Endothelial cell of umbilical vein (primary cell): ENCODE data around the gene CRCP. TPM values are rescaled to one million over a fixed set of nuclear protein-coding genes. Genes with fewer than 3 reads are reported as not detected.
A peak's percentile ranks its signal among the peaks of the same experiment; 100 is the strongest.

Experiments used
- BruUV-seq: library from RNA; stranded (reverse); fragments of 400-500 nt; replicated peaks from 2 replicates; lab custom pipeline; 2021; lab: Mats Ljungman, UMichigan
- CTCF ChIA-PET: fragments of 300-600, 350-600 bp; sonication (Branson Sonifier 250); formaldehyde crosslinking; loops from one replicate; lab custom pipeline; 2021; ENCODE audit warnings: antibody characterized with exemption, inconsistent platforms; lab: Charles Lee
- POLR2A ChIA-PET: fragments of 300-600, 350-600 bp; sonication (Branson Sonifier 250); formaldehyde crosslinking; loops from one replicate; lab custom pipeline; 2021; ENCODE audit warnings: antibody characterized with exemption, inconsistent platforms; lab: Charles Lee
- DNase-seq: peaks from one replicate; pipeline ENCODE4 v3.0.0-alpha.2; 2011; ENCODE audit warnings: low read depth, low spot score
- FAIRE-seq: peaks from 2 replicates; lab custom pipeline; 2011; peaks lifted over from hg19 to GRCh38; lab: Jason Lieb, UNC
- H2AFZ ChIP-seq: 2 replicates; pipeline ENCODE4 v1.6.0; 2012; ENCODE audit warnings: low read depth, low read length, control low read depth, inconsistent platforms
- H3K27ac ChIP-seq: 2 replicates; pipeline ENCODE4 v1.5.1; 2011; ENCODE audit warnings: low read depth, mild to moderate bottlenecking, control low read depth, low read length, moderate library complexity; ENCODE audit not compliant: insufficient read depth
- H3K27me3 ChIP-seq, 2 experiments: 2 replicates each; pipeline versions ENCODE4 v1.6.0 to v1.6.1; 2011; ENCODE audit warnings: low read length in 2 of 2, mixed read lengths in 1 of 2; ENCODE audit not compliant: control insufficient read depth in 2 of 2, insufficient read depth in 2 of 2
- H3K36me3 ChIP-seq, 2 experiments: 2 replicates in 1 of 2; 3 replicates in 1 of 2; pipeline ENCODE4 v1.5.1; 2011; ENCODE audit warnings: low read length in 2 of 2, mild to moderate bottlenecking in 1 of 2, moderate library complexity in 1 of 2; ENCODE audit not compliant: control insufficient read depth in 2 of 2, insufficient read depth in 2 of 2; ENCODE audit errors: extremely low read depth in 1 of 2
- H3K4me1 ChIP-seq: 3 replicates; pipeline ENCODE4 v1.5.1; 2011; ENCODE audit warnings: mild to moderate bottlenecking, low read length; ENCODE audit not compliant: control insufficient read depth, insufficient read depth; ENCODE audit errors: extremely low read depth
- H3K4me2 ChIP-seq: 2 replicates; pipeline ENCODE4 v1.6.1; 2011; ENCODE audit warnings: low read length, control low read depth, mixed read lengths; ENCODE audit not compliant: insufficient read depth
- H3K4me3 ChIP-seq, 3 experiments: fragments of 200-600 bp in 1 of 3; sonication (generic), shearing (Covaris generic) in 1 of 3; replicated peaks in 1 of 3; 2 replicates each; pipeline ENCODE4 v1.5.1; 2011 to 2016; ENCODE audit warnings: control low read depth in 3 of 3, low read length in 3 of 3, mild to moderate bottlenecking in 2 of 3, inconsistent platforms in 1 of 3, low read depth in 1 of 3, moderate library complexity in 1 of 3; ENCODE audit not compliant: insufficient read depth in 1 of 3
- H3K79me2 ChIP-seq: 2 replicates; pipeline ENCODE4 v1.6.0; 2012; ENCODE audit warnings: low read length, inconsistent platforms; ENCODE audit not compliant: control insufficient read depth, insufficient read depth
- H3K9ac ChIP-seq: replicated peaks from 2 replicates; pipeline ENCODE3; 2011; ENCODE audit warnings: low read length, control low read depth; ENCODE audit not compliant: insufficient read depth; ENCODE audit errors: extremely low read depth
- H3K9me1 ChIP-seq: replicated peaks from 3 replicates; pipeline ENCODE4 v1.6.0; 2011; ENCODE audit warnings: mild to moderate bottlenecking, low read length; ENCODE audit not compliant: control insufficient read depth, insufficient read depth; ENCODE audit errors: extremely low read depth
- H3K9me3 ChIP-seq: replicated peaks from 2 replicates; pipeline ENCODE4 v1.5.1; 2012; ENCODE audit warnings: low read length, inconsistent platforms; ENCODE audit not compliant: control insufficient read depth, insufficient read depth
- H4K20me1 ChIP-seq: replicated peaks from 2 replicates; pipeline ENCODE3; 2011; ENCODE audit warnings: mild to moderate bottlenecking, low read length; ENCODE audit not compliant: control insufficient read depth, insufficient read depth; ENCODE audit errors: extremely low read depth
- EZH2 ChIP-seq: IDR thresholded peaks from 2 replicates; pipeline ENCODE4 v1.6.1; 2012; ENCODE audit warnings: borderline replicate concordance, low read depth, mild to moderate bottlenecking, moderate library complexity, low read length, inconsistent platforms; ENCODE audit not compliant: severe bottlenecking
- FOS ChIP-seq: IDR thresholded peaks from 2 replicates; pipeline ENCODE4 v1.6.1; 2011; ENCODE audit warnings: mild to moderate bottlenecking, low read length, moderate library complexity, borderline replicate concordance; ENCODE audit not compliant: insufficient read depth
- GATA2 ChIP-seq: IDR thresholded peaks from 2 replicates; pipeline ENCODE4 v1.7.0; 2011; ENCODE audit warnings: low read depth, mild to moderate bottlenecking, moderate library complexity, mixed read lengths, low read length; ENCODE audit not compliant: insufficient read length, insufficient read depth
- JUN ChIP-seq: IDR thresholded peaks from 2 replicates; pipeline ENCODE4 v1.6.1; 2011; ENCODE audit warnings: borderline replicate concordance, low read depth; ENCODE audit not compliant: insufficient read length, insufficient read depth
- POLR2A ChIP-seq: IDR thresholded peaks from 2 replicates; pipeline ENCODE4 v1.6.1; 2012; ENCODE audit warnings: low read depth, mild to moderate bottlenecking, control low read depth, low read length
- POLR2AphosphoS5 ChIP-seq: IDR thresholded peaks from 2 replicates; pipeline ENCODE4 v1.6.1; 2012; ENCODE audit warnings: low read depth, mild to moderate bottlenecking, control low read depth, low read length, moderate library complexity; ENCODE audit not compliant: insufficient read depth
- dilution Hi-C: fragments of 300-500 bp; cut with MboI; formaldehyde crosslinking; loops from one replicate; pipeline ENCODE4 v1.15.0; 2019; ENCODE audit warnings: low sequenced_read_pairs; ENCODE audit not compliant: extremely low pct_ligation_motif_present
- intact Hi-C: fragments of 100-400 bp; cut with micrococcal nuclease; formaldehyde crosslinking; loops from one replicate; pipeline ENCODE4 v1.10.0; 2022
- polyA plus RNA-seq, 4 experiments: library from polyadenylated mRNA; depleted of rRNA in 3 of 4; stranded (reverse) in 3 of 4; unstranded in 1 of 4; fragments of >200 nt; gene quantifications; 2 replicates each; pipeline versions ENCODE4 v1.2.1 to v1.2.3, GENCODE V29; 2011 to 2012; ENCODE audit warnings: missing spikeins in 1 of 4
- total RNA-seq: library from RNA; stranded (reverse); gene quantifications from 2 replicates; pipeline ENCODE4 v1.2.3, GENCODE V29; 2021

The CRCP gene
- total and polyA plus RNA-seq, 2 donors (not counting 3 experiments of a cell fraction or from before 2014, with no cell fraction given) = 14.2 to 29.7 TPM

DNA sequence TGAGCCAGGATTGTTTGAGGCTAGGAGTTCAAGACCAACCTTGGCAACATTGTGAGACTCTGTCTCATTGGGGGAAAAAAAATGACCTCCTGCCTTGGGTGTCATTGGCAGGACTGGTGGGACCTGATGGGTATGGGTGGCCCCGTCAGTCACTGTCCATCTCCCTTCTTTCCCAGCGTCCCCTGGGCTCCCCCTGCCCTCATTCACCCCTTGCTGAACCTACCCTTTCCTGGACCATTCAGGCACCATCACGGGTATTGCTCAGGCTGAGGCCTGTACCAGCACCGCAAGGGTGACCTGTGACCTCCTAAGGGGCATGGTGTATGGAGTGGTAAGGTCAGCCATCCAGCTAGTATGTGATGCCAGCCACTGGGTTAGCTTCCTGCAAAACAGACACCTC lies 19.6 kb upstream of the CRCP start:
- DNase-seq (no peak), FAIRE-seq (no peak)
- H3K27me3 ChIP-seq = no peaks in the 10 kb centered on the region
- TF ChIP-seq POLR2AphosphoS5 (no peak), EZH2 (no peak), GATA2 (no peak), FOS (no peak)
- no peaks in the 10 kb centered on the region for H3K9me1 ChIP-seq
- H3K9me3 ChIP-seq = no peaks in the 10 kb centered on the region
- no peaks in the 10 kb centered on the region for H4K20me1 ChIP-seq
- CTCF ChIA-PET = interaction anchor here (1.1 kb wide), 1 partner anchor 11 kb away, joined by 3 read pairs; no protein-coding TSS in a partner anchor
- H3K27ac ChIP-seq = no peak overlapping the region
- dilution Hi-C loops (no loop called here), intact Hi-C loops (no loop called here)
- no peak overlapping the region for H3K4me2 ChIP-seq
- peaks cover 0 to 1% of the 10 kb centered on the region in 2 experiments for H3K36me3 ChIP-seq
- POLR2A ChIA-PET = no interaction called here
- H3K4me1 ChIP-seq = peaks cover 4% of the 10 kb centered on the region
- BruUV-seq = no TSS peak
- H2AFZ ChIP-seq = no peak overlapping the region
- H3K9ac ChIP-seq = no peak overlapping the region
- no peaks in the 10 kb centered on the region for H3K79me2 ChIP-seq
- no peak overlapping the region for H3K4me3 ChIP-seq

DNA sequence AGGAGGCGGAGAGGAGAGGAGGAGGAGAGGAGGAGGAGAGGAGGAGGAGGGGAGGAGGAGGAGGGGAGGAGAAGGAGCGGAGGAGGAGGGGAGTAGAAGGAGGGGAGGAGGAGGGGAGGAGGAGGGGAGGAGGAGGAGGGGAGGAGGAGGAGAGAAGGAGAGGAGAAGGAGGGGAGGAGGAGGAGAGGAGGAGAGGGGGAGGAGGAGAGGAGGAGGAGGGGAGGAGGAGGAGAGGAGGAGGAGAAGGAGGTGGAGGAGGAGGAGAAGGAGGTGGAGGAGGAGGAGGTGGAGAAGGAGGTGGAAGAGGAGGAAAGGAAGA lies 15.5 kb upstream of the CRCP start:
- intact Hi-C loops = no loop called here
- H3K4me3 ChIP-seq = no peak overlapping the region
- no peaks in the 10 kb centered on the region for H3K79me2 ChIP-seq
- no peak for FAIRE-seq
- no peaks in the 10 kb centered on the region for H3K9me3 ChIP-seq
- H3K27me3 ChIP-seq = no peaks in the 10 kb centered on the region
- ChIA-PET POLR2A (no interaction called here), CTCF (no interaction called here)
- BruUV-seq = no TSS peak
- H4K20me1 ChIP-seq = no peaks in the 10 kb centered on the region
- dilution Hi-C loops = no loop called here
- H3K9me1 ChIP-seq = no peaks in the 10 kb centered on the region
- peak overlapping the region; percentile 48 for H3K4me2 ChIP-seq
- H3K36me3 ChIP-seq = no peaks in the 10 kb centered on the region
- peaks cover 4% of the 10 kb centered on the region for H3K4me1 ChIP-seq
- no peak overlapping the region for H3K27ac ChIP-seq
- H3K9ac ChIP-seq = no peak overlapping the region
- H2AFZ ChIP-seq = peak overlapping the region; percentile 75
- no peak for DNase-seq
- TF ChIP-seq JUN (no peak), POLR2A (no peak), EZH2 (no peak)
